ENCODE measurements around the gene ZSCAN5A. TPM values are rescaled to one million over a fixed set of nuclear protein-coding genes. Genes with fewer than 3 reads are reported as not detected.
"Not testable (repeated sequence)": the region's sequence is repeated elsewhere in the genome, so short reads cannot be mapped to it uniquely, and the experiment has no call there.

ZSCAN5A gene
- total and polyA plus RNA-seq, 2 donors (not counting 1 experiment from before 2014, with no cell fraction given): 5.2 to 24.8 TPM

- no peak overlapping the region for H3K9ac ChIP-seq (ENCODE audit: low read length)
- POLR2A ChIA-PET: no interaction called here
- no peak for DNase-seq
- no peaks in the 10 kb centered on the region for H3K27me3 ChIP-seq (replicated peaks in 1 of 4; ENCODE audit: control extremely low read depth in 1 of 4, control insufficient read depth in 3 of 4, insufficient read depth in 4 of 4, low read length in 3 of 4)
- no peaks in the 10 kb centered on the region for H3K79me2 ChIP-seq (ENCODE audit: control insufficient read depth, insufficient read depth, low read length)
- no peak for ATAC-seq (ENCODE audit: low read depth)
- Mint-ChIP-seq H3K4me3 (no peak overlapping the region), H3K27ac (no peak overlapping the region), H3K4me1 (no peaks in the 10 kb centered on the region), H3K9me3 (ENCODE audit: insufficient read depth) (no peaks in the 10 kb centered on the region), H3K27me3 (peaks cover 16% of the 10 kb centered on the region)
- 100% methylated on average over 7 of the region's 12 CpGs for WGBS (ENCODE audit: insufficient coverage)
- H3K27ac ChIP-seq (ENCODE audit: low read length in 2 of 2): no peak overlapping the region
- H3K36me3 ChIP-seq (replicated peaks in 1 of 2; ENCODE audit: control extremely low read depth in 1 of 2, control insufficient read depth in 1 of 2, extremely low read depth in 1 of 2, insufficient read depth in 2 of 2, low read length in 1 of 2): no peaks in the 10 kb centered on the region
- CTCF ChIA-PET: no interaction called here
- H3K4me2 ChIP-seq (replicated peaks; ENCODE audit: low read depth, low read length, poor library complexity, severe bottlenecking): no peak overlapping the region
- H3K4me3 ChIP-seq (ENCODE audit: control extremely low read depth in 1 of 5, extremely low read depth in 1 of 5, insufficient read depth in 1 of 5, low read depth in 2 of 5, low read length in 4 of 5): no peak overlapping the region
- no peaks in the 10 kb centered on the region for H4K20me1 ChIP-seq (ENCODE audit: control insufficient read depth, insufficient read depth, low read length, poor library complexity, severe bottlenecking)
- no peaks in the 10 kb centered on the region for H3K9me3 ChIP-seq (ENCODE audit: control extremely low read depth in 1 of 3, control insufficient read depth in 2 of 3, insufficient read depth in 1 of 3, low read length in 2 of 3)
- TF ChIP-seq CTCF (IDR thresholded peaks at IDR 0.05) (no peak), EZH2 (IDR thresholded peaks at IDR 0.05; ENCODE audit: borderline replicate concordance, insufficient read depth, low read depth, low read length, poor library complexity, severe bottlenecking) (no peak)
- intact Hi-C loops (cut with micrococcal nuclease): no loop called here
- no peaks in the 10 kb centered on the region for H3K4me1 ChIP-seq (ENCODE audit: control insufficient read depth in 2 of 2, insufficient read depth in 2 of 2, low read length in 2 of 2)
- no peak overlapping the region for H2AFZ ChIP-seq (ENCODE audit: insufficient read depth, low read depth, low read length, poor library complexity, severe bottlenecking)
Measured at GRCh38 chr19:56209091-56209490, 105.5 kb downstream of the ZSCAN5A start.

GRCh38 chr19:56207581-56207980 lies 107.1 kb downstream of the ZSCAN5A start:
- H3K27ac Mint-ChIP-seq; POLR2A ChIA-PET; H3K79me2 ChIP-seq (ENCODE audit: control insufficient read depth, insufficient read depth, low read length); H3K27ac ChIP-seq (ENCODE audit: low read length in 2 of 2); H4K20me1 ChIP-seq (ENCODE audit: control insufficient read depth, insufficient read depth, low read length, poor library complexity, severe bottlenecking); H3K4me3 Mint-ChIP-seq; CTCF ChIA-PET; DNase-seq; ATAC-seq (ENCODE audit: low read depth); H3K4me1 ChIP-seq (ENCODE audit: control insufficient read depth in 2 of 2, insufficient read depth in 2 of 2, low read length in 2 of 2); H3K36me3 ChIP-seq (replicated peaks in 1 of 2; ENCODE audit: control extremely low read depth in 1 of 2, control insufficient read depth in 1 of 2, extremely low read depth in 1 of 2, insufficient read depth in 2 of 2, low read length in 1 of 2); H3K9me3 ChIP-seq (ENCODE audit: control extremely low read depth in 1 of 3, control insufficient read depth in 2 of 3, insufficient read depth in 1 of 3, low read length in 2 of 3); intact Hi-C loops (cut with micrococcal nuclease); H3K27me3 ChIP-seq (replicated peaks in 1 of 4; ENCODE audit: control extremely low read depth in 1 of 4, control insufficient read depth in 3 of 4, insufficient read depth in 4 of 4, low read length in 3 of 4); H3K9ac ChIP-seq (ENCODE audit: low read length); H3K9me3 Mint-ChIP-seq (ENCODE audit: insufficient read depth); H3K4me1 Mint-ChIP-seq; H2AFZ ChIP-seq (ENCODE audit: insufficient read depth, low read depth, low read length, poor library complexity, severe bottlenecking); H3K4me2 ChIP-seq (replicated peaks; ENCODE audit: low read depth, low read length, poor library complexity, severe bottlenecking); H3K4me3 ChIP-seq (ENCODE audit: control extremely low read depth in 1 of 5, extremely low read depth in 1 of 5, insufficient read depth in 1 of 5, low read depth in 2 of 5, low read length in 4 of 5): not testable (repeated sequence)
- WGBS (ENCODE audit: insufficient coverage): 100% methylated on average over 1 of the region's 5 CpGs
- peaks cover 15% of the 10 kb centered on the region for H3K27me3 Mint-ChIP-seq

Data from B cell (primary cell).